Astrocyte (in vitro differentiated cells and primary cell): ENCODE measurements around the gene CPXM1. TPM values are rescaled to one million over a fixed set of nuclear protein-coding genes. Genes with fewer than 3 reads are reported as not detected.

Source experiments
- DNase-seq: peaks from one replicate; pipeline ENCODE4 v3.0.0-alpha.2; 2010; ENCODE audit warnings: low read depth
- FAIRE-seq: peaks from 2 replicates; lab custom pipeline; 2011; peaks lifted over from hg19 to GRCh38; lab: Jason Lieb, UNC
- H2AFZ ChIP-seq: 2 replicates; pipeline ENCODE4 v1.6.0; 2012; ENCODE audit warnings: low read depth, low read length, inconsistent platforms
- H3K27ac ChIP-seq: 2 replicates; pipeline ENCODE4 v1.5.1; 2011; ENCODE audit warnings: low read depth, low read length, inconsistent platforms
- H3K27me3 ChIP-seq: 2 replicates; pipeline ENCODE4 v1.6.0; 2011; ENCODE audit warnings: low read length, inconsistent platforms; ENCODE audit not compliant: insufficient read depth
- H3K36me3 ChIP-seq: 2 replicates; pipeline ENCODE4 v1.5.1; 2011; ENCODE audit warnings: low read length, inconsistent platforms; ENCODE audit not compliant: insufficient read depth
- H3K4me1 ChIP-seq: 2 replicates; pipeline ENCODE4 v1.5.1; 2011; ENCODE audit warnings: low read length, inconsistent platforms; ENCODE audit not compliant: insufficient read depth
- H3K4me2 ChIP-seq: 2 replicates; pipeline ENCODE4 v1.6.0; 2012; ENCODE audit warnings: low read length, inconsistent platforms
- H3K4me3 ChIP-seq: 2 replicates; pipeline ENCODE4 v1.5.1; 2011; ENCODE audit warnings: low read depth, mild to moderate bottlenecking, low read length, inconsistent platforms; ENCODE audit not compliant: insufficient read depth
- H3K79me2 ChIP-seq: 2 replicates; pipeline ENCODE4 v1.6.0; 2012; ENCODE audit warnings: mild to moderate bottlenecking, low read length, inconsistent platforms; ENCODE audit not compliant: insufficient read depth
- H3K9ac ChIP-seq: 2 replicates; pipeline ENCODE4 v1.6.0; 2012; ENCODE audit warnings: mild to moderate bottlenecking, low read length, inconsistent platforms
- H3K9me3 ChIP-seq: 2 replicates; pipeline ENCODE4 v1.5.1; 2012; ENCODE audit warnings: low read depth, mild to moderate bottlenecking, low read length, inconsistent platforms; ENCODE audit not compliant: insufficient read depth
- H4K20me1 ChIP-seq: 2 replicates; pipeline ENCODE4 v1.6.0; 2012; ENCODE audit warnings: low read length, inconsistent platforms; ENCODE audit not compliant: insufficient read depth
- H3K27ac Mint-ChIP-seq: one replicate; pipeline ENCODE4 v1.8.0; 2021; ENCODE audit warnings: mild to moderate bottlenecking, mixed read lengths; ENCODE audit not compliant: unreplicated experiment
- H3K27me3 Mint-ChIP-seq: one replicate; pipeline ENCODE4 v1.8.0; 2021; ENCODE audit warnings: low read depth, mixed read lengths; ENCODE audit not compliant: unreplicated experiment
- H3K36me3 Mint-ChIP-seq: one replicate; pipeline ENCODE4 v1.8.0; 2021; ENCODE audit warnings: low read depth, mixed read lengths; ENCODE audit not compliant: unreplicated experiment
- H3K4me1 Mint-ChIP-seq: one replicate; pipeline ENCODE4 v1.8.0; 2021; ENCODE audit warnings: low read depth, mixed read lengths; ENCODE audit not compliant: unreplicated experiment
- H3K4me3 Mint-ChIP-seq: one replicate; pipeline ENCODE4 v1.8.0; 2021; ENCODE audit warnings: mild to moderate bottlenecking, moderate library complexity, mixed read lengths; ENCODE audit not compliant: unreplicated experiment
- H3K9me3 Mint-ChIP-seq: one replicate; pipeline ENCODE4 v1.8.0; 2021; ENCODE audit warnings: mild to moderate bottlenecking, mixed read lengths; ENCODE audit not compliant: unreplicated experiment
- EZH2 ChIP-seq: IDR thresholded peaks from 2 replicates; pipeline ENCODE4 v1.6.1; 2012; ENCODE audit warnings: mild to moderate bottlenecking, low read length, inconsistent platforms; ENCODE audit not compliant: insufficient read depth
- total RNA-seq: library from RNA; stranded (reverse); gene quantifications from 2 replicates; pipeline ENCODE4 v1.2.1, GENCODE V29; 2021
- TF ChIP-seq, protein P1 (sequence below): IDR thresholded peaks from 2 replicates; pipeline ENCODE4 v1.5.1; 2011; ENCODE audit warnings: low read depth, mild to moderate bottlenecking, inconsistent platforms, low read length, moderate library complexity; ENCODE audit not compliant: insufficient read depth

The CPXM1 gene
- total RNA-seq, 1 donor from 2014 or later, result 10.9 TPM

DNA sequence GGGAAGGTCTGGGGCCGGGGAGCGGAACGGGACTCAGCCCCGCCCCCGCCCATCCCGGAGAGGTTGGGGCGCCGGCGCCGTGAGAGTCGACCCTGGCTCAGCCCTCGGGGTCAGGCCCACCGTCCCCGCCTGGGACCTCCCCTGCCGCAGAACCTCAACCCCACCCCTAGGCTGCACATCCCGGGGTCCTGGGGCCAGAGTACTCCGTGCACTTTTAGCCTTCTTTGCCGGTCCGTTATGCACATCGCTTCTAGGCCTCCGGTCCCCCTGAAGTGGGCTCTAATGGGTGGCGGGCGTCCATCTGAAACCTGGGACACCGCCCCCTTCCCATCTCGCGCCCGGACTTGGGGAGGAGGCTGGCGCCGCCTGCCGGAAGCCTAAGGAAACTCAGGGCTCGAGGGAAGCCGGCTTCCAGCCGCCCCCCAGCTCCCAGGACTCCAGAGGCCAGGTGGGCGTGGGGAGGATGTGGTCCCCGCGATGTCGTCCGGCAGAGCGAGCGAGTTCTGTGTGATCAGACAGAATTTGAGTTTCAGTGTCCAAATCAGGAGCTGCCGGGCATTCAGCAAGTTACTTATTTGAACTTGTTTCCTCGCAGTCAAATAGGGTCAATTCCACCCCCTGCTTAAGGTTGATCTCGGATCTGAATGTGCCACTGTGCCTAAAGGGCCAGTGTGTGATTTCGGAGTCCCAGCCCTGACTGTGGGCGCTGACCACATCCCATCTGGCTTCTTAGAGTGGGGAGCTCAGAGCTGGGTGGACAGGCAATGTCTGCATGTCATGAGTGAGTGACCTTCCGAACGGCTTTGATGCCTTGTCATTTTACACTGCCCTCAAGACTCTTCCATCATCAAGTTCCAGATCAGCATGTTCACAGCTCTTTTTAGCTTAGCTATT lies 47.6 kb downstream of the CPXM1 start:
- Histone ChIP-seq H3K27ac (no peak overlapping the region), H2AFZ (peak overlapping the region; percentile 4), H3K9ac (no peak overlapping the region), H3K36me3 (no peaks in the 10 kb centered on the region), H3K4me1 (peaks cover 15% of the 10 kb centered on the region), H3K9me3 (no peaks in the 10 kb centered on the region), H4K20me1 (peaks cover 3% of the 10 kb centered on the region), H3K4me3 (peak overlapping the region; percentile 23), H3K79me2 (no peaks in the 10 kb centered on the region), H3K27me3 (peaks cover 64% of the 10 kb centered on the region), H3K4me2 (peak overlapping the region; percentile 73)
- Mint-ChIP-seq H3K27ac (no peak overlapping the region), H3K4me3 (peak overlapping the region; percentile 45), H3K4me1 (peaks cover 4% of the 10 kb centered on the region), H3K27me3 (peaks cover 75% of the 10 kb centered on the region), H3K9me3 (no peaks in the 10 kb centered on the region), H3K36me3 (no peaks in the 10 kb centered on the region)
- FAIRE-seq, result no peak
- DNase-seq, result no peak
- TF ChIP-seq EZH2, result peak; percentile 81
- TF ChIP-seq, protein P1, sequence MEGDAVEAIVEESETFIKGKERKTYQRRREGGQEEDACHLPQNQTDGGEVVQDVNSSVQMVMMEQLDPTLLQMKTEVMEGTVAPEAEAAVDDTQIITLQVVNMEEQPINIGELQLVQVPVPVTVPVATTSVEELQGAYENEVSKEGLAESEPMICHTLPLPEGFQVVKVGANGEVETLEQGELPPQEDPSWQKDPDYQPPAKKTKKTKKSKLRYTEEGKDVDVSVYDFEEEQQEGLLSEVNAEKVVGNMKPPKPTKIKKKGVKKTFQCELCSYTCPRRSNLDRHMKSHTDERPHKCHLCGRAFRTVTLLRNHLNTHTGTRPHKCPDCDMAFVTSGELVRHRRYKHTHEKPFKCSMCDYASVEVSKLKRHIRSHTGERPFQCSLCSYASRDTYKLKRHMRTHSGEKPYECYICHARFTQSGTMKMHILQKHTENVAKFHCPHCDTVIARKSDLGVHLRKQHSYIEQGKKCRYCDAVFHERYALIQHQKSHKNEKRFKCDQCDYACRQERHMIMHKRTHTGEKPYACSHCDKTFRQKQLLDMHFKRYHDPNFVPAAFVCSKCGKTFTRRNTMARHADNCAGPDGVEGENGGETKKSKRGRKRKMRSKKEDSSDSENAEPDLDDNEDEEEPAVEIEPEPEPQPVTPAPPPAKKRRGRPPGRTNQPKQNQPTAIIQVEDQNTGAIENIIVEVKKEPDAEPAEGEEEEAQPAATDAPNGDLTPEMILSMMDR, result peak; percentile 33

DNA sequence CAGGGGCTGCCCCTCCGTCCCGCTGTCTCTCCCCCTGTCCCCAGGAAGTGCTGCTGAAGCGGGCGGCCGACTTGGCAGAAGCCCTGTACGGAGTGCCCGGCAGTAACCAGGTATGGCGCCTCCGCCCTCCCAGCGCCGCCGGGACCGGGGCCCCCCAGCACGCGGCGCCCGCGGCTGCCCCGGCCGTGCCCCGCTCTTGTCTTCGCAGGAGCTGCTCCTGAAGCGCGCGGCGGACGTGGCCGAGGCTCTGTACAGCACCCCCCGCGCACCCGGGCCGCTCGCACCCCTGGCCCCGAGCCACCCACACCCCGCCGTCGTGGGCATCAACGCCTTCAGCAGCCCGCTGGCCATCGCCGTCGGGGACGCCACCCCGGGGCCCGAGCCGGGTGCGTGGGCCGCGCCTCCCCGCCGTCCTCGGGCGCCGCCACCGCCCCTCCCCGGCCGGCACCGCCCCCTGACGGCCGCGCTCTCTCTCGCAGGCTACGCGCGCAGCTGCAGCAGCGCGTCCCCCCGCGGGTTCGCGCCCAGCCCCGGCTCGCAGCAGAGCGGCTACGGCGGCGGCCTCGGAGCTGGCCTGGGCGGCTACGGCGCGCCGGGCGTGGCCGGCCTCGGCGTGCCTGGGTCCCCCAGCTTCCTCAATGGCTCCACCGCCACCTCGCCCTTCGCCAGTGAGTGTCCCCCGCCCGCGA lies 48.4 kb downstream of the CPXM1 start:
- H3K27me3 Mint-ChIP-seq, result peaks cover 79% of the 10 kb centered on the region
- DNase-seq, result no peak
- no peak overlapping the region for H3K4me3 Mint-ChIP-seq

More for the DNA sequence above, 48.4 kb downstream of the CPXM1 start:
- Histone ChIP-seq H3K36me3 (no peaks in the 10 kb centered on the region), H3K4me1 (peaks cover 15% of the 10 kb centered on the region), H4K20me1 (peaks cover 3% of the 10 kb centered on the region), H3K9ac (no peak overlapping the region), H3K4me3 (no peak overlapping the region), H3K79me2 (no peaks in the 10 kb centered on the region), H3K27me3 (peaks cover 71% of the 10 kb centered on the region), H3K4me2 (peak overlapping the region; percentile 73), H2AFZ (peak overlapping the region; percentile 4), H3K27ac (no peak overlapping the region), H3K9me3 (no peaks in the 10 kb centered on the region)
- Mint-ChIP-seq H3K4me1 (peaks cover 4% of the 10 kb centered on the region), H3K9me3 (no peaks in the 10 kb centered on the region), H3K36me3 (no peaks in the 10 kb centered on the region), H3K27ac (no peak overlapping the region)
- TF ChIP-seq, protein P1, result no peak
- TF ChIP-seq EZH2, result peak; percentile 97
- FAIRE-seq, result no peak
